ENCODE results near the gene YY2. TPM values are rescaled to one million over a fixed set of nuclear protein-coding genes. Genes with fewer than 3 reads are reported as not detected.
"Not testable (repeated sequence)": the region's sequence is repeated elsewhere in the genome, so short reads cannot be mapped to it uniquely, and the experiment has no call there.

Gene YY2
- total RNA-seq, 2 donors from 2014 or later, result 1.5 to 4.2 TPM

- Histone ChIP-seq H3K27ac (peak overlapping the region; percentile 43 to 63), H3K27me3 (replicated peaks; ENCODE audit: insufficient read depth) (no peaks in the 10 kb centered on the region), H3K9me3 (no peaks in the 10 kb centered on the region)
These were observed 17.4 kb downstream of the YY2 start for GRCh38 chrX:21873063-21873775.

DNA sequence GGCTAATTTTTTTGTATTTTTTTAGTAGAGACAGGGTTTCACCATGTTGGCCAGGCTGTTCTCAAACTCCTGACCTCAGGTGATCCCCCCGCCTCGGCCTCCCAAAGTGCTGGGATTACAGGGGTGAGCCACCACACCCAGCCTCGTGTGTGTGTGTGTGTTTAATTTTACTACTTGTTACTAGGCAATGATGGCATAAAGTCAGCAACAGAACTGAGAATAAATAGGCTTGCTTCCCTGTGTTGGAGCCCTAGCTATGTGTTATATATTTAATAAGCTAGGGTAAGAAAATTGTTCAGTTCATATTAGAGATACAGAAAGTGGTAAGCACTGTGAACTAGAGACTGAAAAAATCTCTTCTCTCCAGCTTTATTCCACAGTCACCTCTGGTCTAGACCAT lies 18.4 kb downstream of the YY2 start:
- Histone ChIP-seq H3K27ac (peak overlapping the region in 1 of 2 donors; percentile 25), H3K4me1 (ENCODE audit: control insufficient read depth in 1 of 2, low read depth in 2 of 2) (peaks cover 0 to 17% of the 10 kb centered on the region in 2 donors)
- H3K4me3 ChIP-seq; H3K27me3 ChIP-seq (replicated peaks; ENCODE audit: insufficient read depth); DNase-seq (ENCODE audit: low spot score); ATAC-seq (ENCODE audit: insufficient number of reproducible peaks, low FRiP score, low read depth); H3K9me3 ChIP-seq; H3K36me3 ChIP-seq: not testable (repeated sequence)

More at GRCh38 chrX:21873063-21873775, 17.4 kb downstream of the YY2 start:
- TF ChIP-seq, protein P1, sequence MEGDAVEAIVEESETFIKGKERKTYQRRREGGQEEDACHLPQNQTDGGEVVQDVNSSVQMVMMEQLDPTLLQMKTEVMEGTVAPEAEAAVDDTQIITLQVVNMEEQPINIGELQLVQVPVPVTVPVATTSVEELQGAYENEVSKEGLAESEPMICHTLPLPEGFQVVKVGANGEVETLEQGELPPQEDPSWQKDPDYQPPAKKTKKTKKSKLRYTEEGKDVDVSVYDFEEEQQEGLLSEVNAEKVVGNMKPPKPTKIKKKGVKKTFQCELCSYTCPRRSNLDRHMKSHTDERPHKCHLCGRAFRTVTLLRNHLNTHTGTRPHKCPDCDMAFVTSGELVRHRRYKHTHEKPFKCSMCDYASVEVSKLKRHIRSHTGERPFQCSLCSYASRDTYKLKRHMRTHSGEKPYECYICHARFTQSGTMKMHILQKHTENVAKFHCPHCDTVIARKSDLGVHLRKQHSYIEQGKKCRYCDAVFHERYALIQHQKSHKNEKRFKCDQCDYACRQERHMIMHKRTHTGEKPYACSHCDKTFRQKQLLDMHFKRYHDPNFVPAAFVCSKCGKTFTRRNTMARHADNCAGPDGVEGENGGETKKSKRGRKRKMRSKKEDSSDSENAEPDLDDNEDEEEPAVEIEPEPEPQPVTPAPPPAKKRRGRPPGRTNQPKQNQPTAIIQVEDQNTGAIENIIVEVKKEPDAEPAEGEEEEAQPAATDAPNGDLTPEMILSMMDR (IDR thresholded peaks at IDR 0.05), result no peak
- DNase-seq (ENCODE audit: low spot score) (no peak), ATAC-seq (ENCODE audit: insufficient number of reproducible peaks, low FRiP score, low read depth) (no peak)
- Histone ChIP-seq H3K4me1 (ENCODE audit: control insufficient read depth in 1 of 2, low read depth in 2 of 2) (peaks cover 0 to 17% of the 10 kb centered on the region in 2 donors), H3K4me3 (no peak overlapping the region), H3K36me3 (no peaks in the 10 kb centered on the region)

- Histone ChIP-seq H3K4me3 (no peak overlapping the region), H3K36me3 (no peaks in the 10 kb centered on the region), H3K27ac (peak overlapping the region; percentile 25 to 28), H3K9me3 (no peaks in the 10 kb centered on the region), H3K27me3 (replicated peaks; ENCODE audit: insufficient read depth) (no peaks in the 10 kb centered on the region), H3K4me1 (ENCODE audit: control insufficient read depth in 1 of 2, low read depth in 2 of 2) (peaks cover 0 to 17% of the 10 kb centered on the region in 2 donors)
- TF ChIP-seq, protein P1 (IDR thresholded peaks at IDR 0.05), result no peak
- DNase-seq (ENCODE audit: low spot score) (no peak), ATAC-seq (ENCODE audit: insufficient number of reproducible peaks, low FRiP score, low read depth) (no peak)
These were observed 19.2 kb downstream of the YY2 start for GRCh38 chrX:21875013-21875412.

- TF ChIP-seq, protein P1 (IDR thresholded peaks at IDR 0.05), result no peak
- H3K9me3 ChIP-seq, result no peaks in the 10 kb centered on the region
- H3K4me3 ChIP-seq, result no peak overlapping the region
- H3K4me1 ChIP-seq (ENCODE audit: control insufficient read depth in 1 of 2, low read depth in 2 of 2), result no peaks in the 10 kb centered on the region
- H3K36me3 ChIP-seq, result no peaks in the 10 kb centered on the region
- ATAC-seq (ENCODE audit: insufficient number of reproducible peaks, low FRiP score, low read depth) (no peak), DNase-seq (ENCODE audit: low spot score) (no peak)
- H3K27ac ChIP-seq, result no peak overlapping the region
- H3K27me3 ChIP-seq (replicated peaks; ENCODE audit: insufficient read depth), result no peaks in the 10 kb centered on the region
These were observed 26.2 kb downstream of the YY2 start for GRCh38 chrX:21881881-21882574.

GRCh38 chrX:21883258-21883657 lies 27.5 kb downstream of the YY2 start:
- Histone ChIP-seq H3K9me3 (no peaks in the 10 kb centered on the region), H3K27ac (no peak overlapping the region), H3K4me1 (ENCODE audit: control insufficient read depth in 1 of 2, low read depth in 2 of 2) (no peaks in the 10 kb centered on the region), H3K36me3 (no peaks in the 10 kb centered on the region), H3K27me3 (replicated peaks; ENCODE audit: insufficient read depth) (no peaks in the 10 kb centered on the region), H3K4me3 (no peak overlapping the region)
- TF ChIP-seq, protein P1 (IDR thresholded peaks at IDR 0.05), result no peak
- ATAC-seq (ENCODE audit: insufficient number of reproducible peaks, low FRiP score, low read depth) (no peak), DNase-seq (ENCODE audit: low spot score) (no peak)

Measured in thoracic aorta (tissue), 2 donors.